Caki2 (cell line): ENCODE measurements around the gene PDE4D. TPM values are rescaled to one million over a fixed set of nuclear protein-coding genes. Genes with fewer than 3 reads are reported as not detected.
A peak's percentile ranks its signal among the peaks of the same experiment; 100 is the strongest.

Source experiments
- DNase-seq: peaks from one replicate; pipeline ENCODE4 v3.0.0-alpha.2; 2015; ENCODE audit warnings: low read depth
- in situ Hi-C: cut with HindIII; loops from 2 replicates; pipeline ENCODE4 v1.10.0; 2016; ENCODE audit warnings: low sequenced_read_pairs, low pct_unique_long_range_greater_than_20kb, mixed read lengths
- total RNA-seq: library from RNA; depleted of rRNA; stranded (reverse); fragments of >200 nt; shearing (Covaris generic); gene quantifications from 2 replicates; pipeline ENCODE4 v1.2.3, GENCODE V29; 2014; ENCODE audit warnings: low replicate concordance

The PDE4D gene
- total RNA-seq, 1 experiment from 2014 or later, result 19.4 TPM

DNA sequence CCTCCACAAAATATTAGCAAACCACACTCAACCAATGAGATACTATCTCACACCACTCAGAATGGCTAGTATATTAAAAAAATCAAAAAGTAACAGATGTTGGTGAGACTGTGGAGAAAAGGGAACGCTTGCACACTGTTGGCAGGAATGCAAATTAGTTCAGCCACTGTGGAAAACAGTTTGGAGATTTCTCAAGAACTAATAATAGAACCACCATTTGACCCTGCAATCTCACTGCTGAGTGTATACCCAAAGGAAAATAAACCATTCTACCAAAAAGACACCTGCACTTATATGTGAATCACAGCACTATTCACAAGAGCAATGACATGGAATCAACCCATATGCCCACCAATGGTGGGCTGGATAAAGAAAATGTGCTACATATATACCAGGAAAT is 393.5 kb downstream of the PDE4D start:
- DNase-seq, result no peak
- in situ Hi-C loops, result no loop called here

GRCh38 chr5:59497207-59497606 is 396.3 kb downstream of the PDE4D start:
- no peak for DNase-seq
- in situ Hi-C loops, result no loop called here

DNA sequence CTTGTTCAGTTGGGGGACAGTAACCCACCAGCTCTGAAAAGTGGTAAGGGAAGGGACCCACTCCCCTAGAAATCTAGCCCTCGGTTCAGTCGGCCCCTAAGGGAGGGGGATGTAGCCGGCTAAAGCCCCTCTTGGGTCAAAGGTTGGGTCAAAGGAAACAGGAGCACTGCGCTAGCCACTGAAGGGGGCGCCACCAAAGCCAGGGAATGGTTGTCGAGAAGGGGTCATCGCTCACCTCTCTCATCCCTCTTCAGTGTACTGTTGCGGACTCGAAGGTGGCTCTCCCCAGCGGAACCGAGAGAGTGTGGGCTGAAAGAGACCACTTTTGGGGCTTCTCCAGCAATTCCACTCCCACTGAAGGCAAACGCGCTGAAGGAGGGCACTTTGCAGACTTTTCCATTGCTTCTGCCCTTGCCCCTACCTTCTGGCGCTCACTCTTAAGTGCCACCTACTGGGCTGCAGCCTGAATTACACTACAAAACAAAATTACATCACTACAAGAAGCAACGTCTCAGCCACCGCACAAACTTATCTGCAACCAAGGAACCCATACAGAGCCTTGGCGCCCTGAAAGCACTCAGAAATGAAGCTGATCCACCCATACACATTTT is 396.9 kb downstream of the PDE4D start:
- in situ Hi-C loops, result no loop called here
- DNase-seq, result no peak

DNA sequence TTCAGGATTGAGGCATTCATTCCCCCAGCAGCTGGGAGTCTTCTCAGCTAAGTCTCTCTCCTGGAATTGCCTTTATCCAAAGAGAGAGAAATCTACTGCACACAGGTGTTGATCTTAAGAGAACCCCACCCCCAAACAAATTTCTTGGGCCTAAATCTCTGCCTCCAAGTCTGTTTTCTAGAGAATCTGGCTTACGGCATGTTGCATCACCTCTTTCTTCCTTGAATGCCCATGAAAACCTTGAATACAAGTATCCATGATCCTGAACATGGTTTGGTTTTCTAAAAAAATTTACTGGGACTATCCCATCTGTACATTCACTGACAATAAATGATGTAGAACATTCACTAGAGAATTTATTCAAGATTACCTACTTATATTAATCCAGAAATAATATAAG is 401.6 kb downstream of the PDE4D start:
- in situ Hi-C loops, result no loop called here

GRCh38 chr5:59489551-59489950 is 404.0 kb downstream of the PDE4D start:
- no peak for DNase-seq
- in situ Hi-C loops, result no loop called here

More for the DNA sequence above, 401.6 kb downstream of the PDE4D start:
- no peak for DNase-seq

DNA sequence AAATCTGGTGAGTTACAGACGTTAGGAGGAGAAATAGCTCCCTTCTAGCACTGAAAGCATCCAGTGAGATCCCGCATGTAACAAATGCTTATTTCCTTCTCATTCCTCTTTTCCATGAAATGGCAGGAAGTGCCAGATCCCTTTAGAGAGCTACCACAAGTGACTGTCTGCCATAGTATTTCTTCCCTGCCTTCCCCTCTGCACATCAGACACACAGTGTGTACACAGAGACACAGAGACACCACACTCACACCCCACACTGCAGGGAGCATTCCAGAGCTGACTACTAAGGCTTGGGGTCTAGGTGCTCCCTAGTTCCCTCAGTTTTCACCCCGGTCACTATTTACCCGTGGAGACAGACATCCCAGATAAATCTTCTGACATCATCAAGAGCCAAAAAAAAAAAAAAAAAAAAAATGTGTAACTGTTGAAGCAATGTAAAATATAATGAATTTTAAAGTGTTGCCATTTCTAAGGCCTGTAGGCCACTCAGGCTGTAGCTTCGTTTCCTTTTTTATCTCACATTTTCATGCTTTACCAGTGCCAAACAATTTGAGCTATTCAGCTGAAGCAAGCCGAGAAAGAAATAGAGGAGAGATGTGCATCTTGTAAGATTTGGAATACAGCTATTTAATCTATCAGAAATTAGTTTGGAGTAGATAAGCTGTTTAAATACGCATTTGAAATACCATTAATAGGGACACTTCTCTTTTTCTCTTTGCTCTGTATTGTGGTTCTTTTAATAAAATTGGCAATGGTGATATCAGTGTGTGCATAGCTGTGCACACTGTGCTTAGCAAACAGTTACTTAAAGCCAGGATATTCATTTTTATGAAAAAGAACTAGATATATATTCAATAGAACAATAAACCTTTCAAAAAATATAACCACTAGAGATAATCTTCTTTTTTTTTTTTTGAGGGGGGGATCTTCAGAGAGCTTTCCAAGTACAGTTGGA is 405.5 kb downstream of the PDE4D start:
- in situ Hi-C loops, result no loop called here
- no peak for DNase-seq

GRCh38 chr5:59487068-59487686 is 406.3 kb downstream of the PDE4D start:
- DNase-seq, result no peak
- in situ Hi-C loops, result no loop called here

GRCh38 chr5:59486508-59486907 is 407.0 kb downstream of the PDE4D start:
- no peak for DNase-seq
- in situ Hi-C loops, result no loop called here

GRCh38 chr5:59485629-59486439 is 407.7 kb downstream of the PDE4D start:
- peak; percentile 32 for DNase-seq
- in situ Hi-C loops, result no loop called here

DNA sequence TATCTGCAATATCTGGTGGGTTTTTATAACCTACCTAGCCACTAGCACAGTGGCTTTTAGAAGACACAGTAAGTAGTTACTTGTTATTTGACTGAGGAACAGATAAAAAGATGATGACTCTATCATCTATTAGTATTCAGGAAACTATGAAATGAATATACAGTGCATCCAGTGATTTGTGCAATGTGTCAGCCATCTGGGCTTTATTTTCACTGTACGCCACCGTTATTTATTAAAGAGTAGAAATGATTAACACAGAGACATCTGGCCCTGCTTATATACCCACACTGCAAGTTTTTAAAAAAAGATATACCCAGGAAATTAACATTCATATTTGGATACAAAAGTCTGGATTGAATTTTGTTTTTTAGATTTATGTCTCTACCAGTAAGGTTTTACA is 408.4 kb downstream of the PDE4D start:
- in situ Hi-C loops, result no loop called here

DNA sequence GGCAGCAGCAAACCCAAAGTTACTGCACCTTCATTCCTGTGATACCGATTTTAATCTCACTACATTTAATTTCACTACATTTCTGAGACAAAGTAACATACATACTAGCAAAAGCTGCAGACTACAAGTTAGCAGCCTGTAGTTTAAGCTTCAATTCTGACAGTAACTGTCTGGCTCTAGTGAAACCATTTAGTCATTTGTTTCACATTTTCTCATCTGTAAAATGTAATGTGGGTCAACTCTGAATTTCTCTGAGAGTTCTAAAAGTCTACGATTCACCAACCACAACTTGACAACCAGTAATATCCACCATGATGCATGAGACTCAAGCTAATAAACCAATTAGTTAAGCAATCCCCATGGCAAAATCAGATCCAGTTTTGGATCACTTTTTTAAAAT is 408.9 kb downstream of the PDE4D start:
- DNase-seq, result no peak
- in situ Hi-C loops, result no loop called here

More for the DNA sequence above, 408.4 kb downstream of the PDE4D start:
- no peak for DNase-seq

DNA sequence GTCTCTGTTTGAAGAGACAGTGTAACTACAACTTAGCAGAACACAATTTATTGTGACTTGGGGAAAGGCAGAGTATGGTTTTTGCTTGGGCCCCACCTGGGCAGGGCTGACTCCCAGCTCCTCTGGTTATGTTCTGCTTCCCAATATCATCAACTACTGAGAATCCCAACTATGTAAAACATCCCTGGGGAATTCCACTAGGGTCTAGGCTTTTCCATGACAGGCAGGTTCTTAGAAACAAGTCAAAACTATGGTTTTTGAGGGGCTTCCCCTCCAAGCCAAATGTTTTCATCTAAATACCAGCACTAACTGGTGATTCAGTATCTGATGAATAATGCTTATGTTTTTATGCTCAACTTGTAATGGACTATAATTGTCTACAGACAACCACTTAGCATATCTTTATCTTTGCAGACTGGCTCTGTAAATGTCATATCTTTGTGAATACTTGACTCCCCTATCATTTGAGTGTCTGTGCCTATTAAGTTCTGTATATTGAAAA is 409.5 kb downstream of the PDE4D start:
- DNase-seq, result peak; percentile 71
- in situ Hi-C loops, result no loop called here

GRCh38 chr5:59479086-59479485 is 414.4 kb downstream of the PDE4D start:
- in situ Hi-C loops, result no loop called here
- peak; percentile 46 for DNase-seq

DNA sequence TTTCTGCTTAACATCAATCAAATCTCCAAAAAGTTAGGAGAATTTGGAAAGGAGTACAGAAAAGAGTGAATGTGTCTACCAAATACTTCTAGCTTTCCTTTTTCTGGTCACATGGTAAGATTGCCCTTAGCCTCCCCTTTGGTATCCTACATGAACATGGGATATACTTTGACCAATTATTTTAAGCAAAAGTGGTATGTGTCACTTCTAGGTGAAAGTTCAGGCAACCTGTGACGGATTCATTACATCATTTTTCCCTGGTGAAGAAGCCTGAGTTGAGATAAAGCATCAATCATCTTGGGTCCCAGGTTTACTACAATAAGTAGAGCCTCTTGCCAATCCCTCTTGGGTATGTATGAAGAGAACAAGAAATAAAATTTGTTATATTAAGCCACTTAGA is 419.2 kb downstream of the PDE4D start:
- in situ Hi-C loops, result no loop called here
- DNase-seq, result no peak

GRCh38 chr5:59473611-59474010 is 419.9 kb downstream of the PDE4D start:
- DNase-seq, result no peak
- in situ Hi-C loops, result no loop called here

DNA sequence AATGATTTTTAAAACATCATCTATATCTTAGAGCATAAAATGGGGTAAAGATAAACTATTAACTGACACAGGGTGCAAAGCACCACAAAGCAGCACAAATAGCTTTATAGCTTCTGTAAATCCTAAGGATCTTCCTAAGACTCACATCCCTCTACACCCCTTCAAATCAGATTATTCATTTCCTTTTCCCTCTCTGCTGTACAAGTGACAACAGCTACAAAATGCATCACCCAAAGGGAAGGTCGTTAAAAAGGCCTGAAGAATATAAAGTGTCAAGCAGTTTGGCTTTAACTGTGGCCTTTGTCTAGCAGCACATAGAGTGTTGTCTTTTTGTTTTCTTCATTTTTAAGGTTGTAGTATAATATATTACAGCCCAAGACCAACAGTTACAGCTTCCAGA is 422.1 kb downstream of the PDE4D start:
- no peak for DNase-seq
- in situ Hi-C loops, result no loop called here

GRCh38 chr5:59467969-59468368 is 425.6 kb downstream of the PDE4D start:
- no peak for DNase-seq
- in situ Hi-C loops, result no loop called here

DNA sequence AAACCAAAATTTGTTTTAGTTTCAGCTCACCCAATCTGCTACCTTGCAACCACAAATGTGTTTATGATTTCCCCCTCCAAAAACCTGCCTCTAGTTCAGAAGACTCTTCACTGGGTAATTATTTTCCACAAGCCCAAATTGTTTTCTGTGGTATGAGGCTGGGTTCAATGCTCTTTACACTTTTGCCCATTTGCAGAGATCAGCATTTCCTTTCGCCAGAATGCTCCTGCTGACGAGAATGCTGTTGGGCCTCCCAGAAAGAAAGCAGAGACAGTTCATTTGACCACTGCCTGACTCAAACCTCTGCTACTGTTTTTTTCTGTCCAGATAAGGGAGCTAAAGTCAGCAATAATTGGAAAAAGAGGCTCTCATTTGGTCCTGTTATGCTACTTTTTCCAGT is 427.3 kb downstream of the PDE4D start:
- in situ Hi-C loops, result no loop called here
- no peak for DNase-seq
